Activated CD4-positive, alpha-beta T cell treated with anti-CD3 and anti-CD28 coated beads, Interleukin-2, Interleukin-6, amounts not matched to agents 100 ng/mL and 50 ng/mL, durations not matched to agents 16 hours and 8 hours (primary cell): ENCODE results near the gene RERG.

ENCODE experiments used
- DNase-seq: peaks from one replicate; pipeline ENCODE4 v3.0.0-alpha.2; 2020

The RERG gene

DNA sequence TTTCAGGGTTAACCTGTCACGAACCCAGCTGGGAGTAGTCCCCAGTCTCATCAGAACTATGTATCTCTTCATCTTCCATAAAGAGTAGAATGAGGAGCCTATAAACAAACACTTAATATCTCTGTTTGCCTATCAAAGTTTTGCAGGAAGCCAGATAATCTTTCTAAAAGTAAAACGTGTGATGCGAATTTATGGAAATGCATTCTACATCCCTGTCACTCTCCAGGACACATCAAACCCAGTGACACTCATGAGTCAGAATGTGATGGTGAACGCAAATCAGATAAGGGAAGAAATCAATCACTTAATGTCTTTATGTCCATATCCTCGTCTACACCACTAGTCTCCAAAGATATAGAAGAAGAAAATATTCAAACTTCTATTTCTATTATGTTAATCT lies 37.4 kb downstream of the RERG start:
- DNase-seq = no peak

DNA sequence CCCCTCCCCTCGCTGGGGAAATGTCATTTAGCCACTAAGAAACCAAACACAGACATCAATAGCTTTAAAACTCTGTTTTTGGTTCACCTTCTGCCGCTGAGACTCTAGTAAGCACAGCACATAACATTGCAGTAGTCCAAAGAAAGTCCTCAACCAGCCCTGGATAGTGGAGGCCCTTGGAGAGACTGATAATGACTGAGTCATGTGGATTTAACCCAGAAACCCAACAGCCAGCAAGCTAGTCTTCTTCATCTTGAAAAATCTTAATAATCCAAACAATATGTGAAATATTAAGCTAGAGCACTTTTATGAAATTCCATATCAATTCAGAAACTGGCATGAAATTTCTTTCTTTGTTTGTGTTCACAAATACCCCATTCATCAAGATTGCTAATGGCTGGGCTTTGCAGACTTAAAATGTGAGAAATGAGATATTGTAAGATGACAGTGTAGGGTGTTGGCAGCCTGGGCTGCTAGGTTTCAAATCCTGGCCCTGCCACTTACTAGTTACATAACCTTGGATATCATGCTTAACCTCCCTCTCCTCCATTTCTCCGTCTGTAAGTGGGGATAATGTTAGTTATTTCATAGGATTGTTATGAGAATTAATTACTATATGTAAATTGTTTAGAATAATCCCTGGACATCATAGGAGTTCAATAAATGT lies 40.1 kb downstream of the RERG start:
- no peak for DNase-seq

DNA sequence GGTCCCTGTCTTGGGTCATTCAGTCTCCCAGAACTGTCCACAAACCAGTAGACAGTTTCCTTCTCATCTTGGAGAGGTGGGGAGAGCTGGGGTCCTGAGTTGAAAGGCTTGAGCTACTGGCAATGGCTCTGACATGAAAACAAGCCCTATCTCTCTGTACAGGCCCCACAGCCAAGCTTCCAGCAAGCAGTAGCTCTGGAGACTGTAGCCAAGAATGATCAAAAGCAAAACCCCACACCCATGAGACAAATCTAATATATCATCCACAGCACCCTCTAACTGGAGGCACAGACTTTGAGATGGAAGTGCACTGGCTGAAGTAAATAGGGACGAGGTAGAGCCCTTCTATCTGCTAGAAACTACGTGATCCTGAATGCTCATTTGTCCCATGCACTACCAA lies 40.9 kb downstream of the RERG start:
- DNase-seq = no peak

DNA sequence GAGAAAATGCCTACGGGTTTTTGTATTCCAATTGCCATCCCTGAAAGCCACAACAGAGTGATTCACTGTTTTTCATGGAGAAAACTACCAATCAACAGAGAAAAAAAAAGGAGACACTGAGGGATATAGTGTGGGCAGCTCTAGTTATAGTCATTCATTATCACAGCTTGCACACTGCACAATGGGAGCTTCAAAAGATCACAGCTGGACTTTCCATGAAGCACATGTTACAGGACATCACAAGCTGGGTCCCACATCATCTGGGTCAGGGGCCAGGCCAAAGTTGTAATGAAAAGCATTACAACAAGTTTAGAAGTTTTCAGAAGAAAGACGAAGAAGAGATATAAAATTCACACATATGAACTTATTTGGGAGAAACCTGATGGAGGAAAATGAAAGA lies 41.5 kb downstream of the RERG start:
- DNase-seq = no peak

DNA sequence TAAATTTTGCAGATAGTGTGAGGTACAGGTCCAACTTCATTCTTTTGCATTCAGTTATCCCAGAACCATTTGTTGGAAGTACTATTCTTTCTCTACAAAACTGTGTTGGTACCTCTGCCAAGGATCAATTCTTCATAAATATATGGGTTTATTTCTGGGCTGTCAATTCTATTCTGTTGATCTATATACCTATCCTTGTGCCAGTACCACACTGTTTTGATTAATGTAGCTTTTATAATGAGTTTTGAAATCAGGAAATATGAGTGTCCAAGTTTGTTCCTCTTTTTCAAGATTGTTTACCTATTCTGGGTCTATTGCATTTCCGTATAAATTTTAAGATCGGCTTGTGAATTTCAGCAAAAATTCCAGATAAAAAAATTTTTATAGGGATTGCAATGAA lies 48.1 kb downstream of the RERG start:
- no peak for DNase-seq

DNA sequence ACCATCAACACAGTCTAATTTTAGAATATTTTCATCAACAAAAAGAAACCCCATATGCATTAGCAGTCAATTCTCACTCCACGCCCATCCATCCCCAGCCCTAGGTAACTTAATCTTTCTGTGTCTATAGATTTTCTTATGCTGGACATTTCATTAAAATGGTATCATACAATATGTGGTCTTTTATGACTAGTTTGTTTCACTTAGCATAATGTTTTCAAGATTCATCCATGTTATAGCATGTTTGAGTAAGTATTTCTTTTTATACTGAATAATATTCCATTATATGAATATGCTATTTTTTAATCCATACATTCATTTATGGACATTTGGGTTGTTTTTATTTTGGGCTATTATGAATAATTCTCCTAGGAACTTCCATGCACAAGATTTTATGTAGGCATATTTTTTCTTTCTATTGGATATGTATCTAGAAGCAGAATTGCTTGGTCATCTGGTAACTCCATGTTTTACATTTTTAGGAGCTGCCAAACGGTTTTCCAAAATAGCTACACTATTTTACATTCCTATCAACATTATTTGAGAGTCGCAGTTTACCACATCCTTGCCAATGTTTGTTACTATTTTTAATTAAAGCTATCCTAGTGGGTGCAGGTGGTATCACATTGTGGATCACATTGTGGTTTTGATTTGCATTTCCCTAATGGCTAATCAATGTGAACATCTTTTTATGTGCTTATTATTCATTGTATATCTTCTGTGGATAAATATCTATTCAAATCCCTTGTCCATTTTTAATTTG lies 49.0 kb downstream of the RERG start:
- no peak for DNase-seq

DNA sequence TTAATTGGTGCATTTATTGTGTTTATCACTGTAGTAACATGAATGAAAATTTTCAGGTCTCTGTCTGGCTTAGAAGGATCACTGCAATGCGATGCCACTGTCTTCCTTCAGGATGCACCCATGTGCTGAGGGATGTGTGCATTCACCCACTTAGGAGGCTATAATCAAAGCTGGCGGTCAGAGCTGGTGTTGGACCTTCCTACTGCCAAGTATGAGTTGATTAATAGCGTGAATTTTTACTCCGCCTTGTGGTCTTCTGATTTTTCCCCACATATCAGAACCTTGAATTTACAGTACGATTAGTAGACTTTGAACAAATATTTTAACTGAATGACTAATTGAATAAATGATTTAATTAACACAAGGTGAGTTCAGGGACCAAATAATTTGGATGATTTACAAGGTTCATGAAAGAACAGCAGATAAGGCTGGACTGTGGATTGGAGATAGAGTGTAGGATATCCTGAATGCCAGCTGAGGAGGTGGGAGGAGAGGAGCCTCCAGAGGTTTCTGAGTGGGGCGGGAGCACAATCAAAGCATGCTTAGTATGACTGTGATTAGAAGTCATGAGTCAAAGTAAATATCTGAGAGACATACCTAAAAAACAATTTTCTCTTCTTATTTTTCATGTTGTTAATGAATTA lies 50.1 kb downstream of the RERG start:
- no peak for DNase-seq

DNA sequence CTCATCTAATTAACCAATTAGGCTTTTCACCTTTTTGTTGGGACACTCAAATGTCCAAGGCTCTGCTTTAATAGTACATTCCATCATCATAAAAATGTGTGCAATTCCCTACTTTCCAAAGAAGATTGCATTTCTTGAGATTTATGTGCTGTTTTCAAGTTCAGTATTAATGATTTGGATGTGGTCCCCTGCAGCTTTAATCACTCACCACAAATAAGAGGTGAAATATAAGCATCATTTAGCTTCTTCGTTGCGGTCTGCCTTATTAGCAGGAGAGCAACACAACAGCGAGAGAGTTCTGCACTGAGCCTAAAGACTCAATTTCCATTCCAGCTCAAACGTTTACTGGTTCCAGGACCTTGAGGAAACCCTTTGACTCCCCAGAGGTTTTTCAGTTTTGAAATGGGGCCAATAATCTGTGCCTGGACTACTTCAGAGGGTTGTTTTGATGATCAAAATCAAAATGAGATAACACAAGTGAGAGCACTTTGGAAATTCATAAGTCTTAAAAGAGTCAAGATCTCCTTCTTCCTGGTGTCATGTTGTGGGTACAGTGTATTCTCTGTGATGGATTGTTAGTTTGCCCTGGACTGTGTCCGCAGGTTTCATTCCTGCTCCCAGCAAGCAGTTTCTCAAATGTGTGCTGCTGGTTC lies 53.1 kb downstream of the RERG start:
- no peak for DNase-seq

DNA sequence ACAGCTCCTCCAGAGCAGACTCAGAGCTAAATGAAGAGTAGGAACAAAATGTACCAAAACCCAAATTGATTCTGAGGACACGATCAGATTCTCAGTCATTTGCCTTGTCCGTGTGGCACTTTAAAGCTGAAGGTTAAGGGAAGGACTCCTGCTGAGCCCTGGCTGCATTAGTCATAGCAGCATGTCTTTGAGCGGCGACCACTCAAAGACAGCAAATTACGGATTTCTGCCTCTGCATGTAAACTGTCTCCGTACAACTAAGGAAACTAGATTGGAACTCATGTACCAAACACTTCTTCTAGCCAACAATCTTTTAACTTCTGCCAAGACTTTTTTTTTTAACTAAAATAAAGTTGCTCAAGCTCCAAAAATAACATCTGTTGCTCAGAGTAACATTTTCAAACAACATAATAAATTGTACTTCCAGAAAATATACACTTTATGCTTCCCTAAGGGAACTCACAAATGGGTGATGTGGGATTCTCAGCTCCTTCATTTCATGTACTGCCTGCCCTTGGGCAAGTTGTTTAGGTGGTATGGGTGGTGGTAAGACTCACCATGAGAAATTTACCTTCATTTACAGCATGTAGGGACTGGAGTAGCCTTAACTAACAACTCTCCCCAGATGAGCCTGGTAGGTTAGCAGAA lies 56.1 kb downstream of the RERG start:
- DNase-seq = no peak

DNA sequence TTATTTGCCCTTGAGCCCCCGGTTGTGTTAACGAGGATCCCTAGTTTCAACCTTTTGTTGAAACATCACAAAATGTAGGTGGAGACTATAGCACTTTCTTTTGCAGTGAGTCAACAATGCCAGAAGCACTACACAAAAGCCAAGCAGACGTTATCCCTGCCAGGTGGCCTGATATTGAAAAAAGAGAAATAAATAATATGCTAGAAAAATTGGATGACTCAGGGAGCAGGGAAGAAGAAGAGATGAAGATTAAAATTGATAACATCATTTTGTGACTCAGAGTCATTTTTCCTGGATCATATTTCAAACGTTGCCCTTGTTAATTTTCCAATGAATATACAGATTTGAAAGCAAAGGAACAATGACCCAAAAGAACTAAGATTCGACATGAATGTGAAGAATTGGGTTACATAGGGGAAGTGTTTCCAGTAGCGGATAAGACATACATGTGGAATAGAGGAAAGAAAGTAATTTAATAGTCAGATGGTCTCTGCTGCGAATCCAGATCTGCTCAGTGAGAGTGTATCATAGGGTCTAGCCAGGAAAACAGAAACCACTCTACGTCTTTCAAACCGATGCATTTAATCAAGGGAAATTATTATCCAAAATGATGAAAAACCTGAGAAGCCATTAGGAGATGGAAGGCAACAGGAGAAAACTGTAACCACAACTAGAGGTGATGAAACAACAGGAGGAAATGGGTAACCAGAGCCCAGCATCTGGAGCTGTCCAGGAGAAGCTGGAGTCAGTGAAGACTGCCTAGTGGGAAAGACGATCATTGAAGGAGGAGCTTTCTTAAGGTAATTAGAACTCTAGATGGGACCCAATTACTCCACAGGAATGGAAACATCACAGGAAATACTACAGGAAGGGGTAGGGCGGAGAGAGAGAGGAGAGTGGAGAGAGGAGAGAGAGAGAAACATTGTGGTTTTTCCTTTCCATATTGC lies 57.9 kb downstream of the RERG start:
- no peak for DNase-seq

DNA sequence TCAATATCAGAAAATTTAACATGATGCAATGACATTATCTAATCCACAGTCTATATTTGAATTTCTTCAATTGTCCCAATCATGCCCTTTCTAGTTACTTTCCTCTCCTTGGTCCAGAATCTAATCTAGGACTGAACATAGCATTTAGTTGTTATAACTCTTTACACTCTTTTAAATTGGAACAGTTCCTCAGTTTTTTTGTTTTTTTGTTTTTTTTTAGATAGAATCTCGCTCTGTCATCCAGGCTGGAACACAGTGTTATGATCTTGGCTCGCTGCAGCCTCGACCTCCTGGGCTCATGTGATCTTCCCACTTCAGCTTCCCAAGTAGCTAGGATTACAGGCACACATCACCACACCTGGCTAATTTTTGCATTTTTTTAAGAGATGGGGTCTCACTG lies 63.1 kb downstream of the RERG start:
- no peak for DNase-seq

DNA sequence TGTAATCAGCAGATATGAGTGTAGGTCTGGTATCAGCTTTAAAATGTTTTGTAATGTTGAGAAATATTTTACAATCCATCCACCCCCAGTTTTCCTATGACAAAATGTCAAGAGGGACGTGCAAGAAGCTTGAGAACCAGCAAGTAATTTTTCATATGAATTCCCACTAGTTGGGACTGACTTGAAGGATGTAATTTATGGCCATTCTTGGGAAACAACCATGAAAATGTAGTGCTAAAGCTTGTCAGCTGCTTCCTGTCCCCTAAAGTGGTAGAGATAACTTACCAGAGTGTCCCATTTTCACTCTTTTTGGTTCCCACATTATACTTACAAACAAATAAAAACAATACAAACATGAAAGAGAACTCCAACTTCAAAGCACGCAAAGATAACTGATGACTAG lies 63.9 kb downstream of the RERG start:
- no peak for DNase-seq

DNA sequence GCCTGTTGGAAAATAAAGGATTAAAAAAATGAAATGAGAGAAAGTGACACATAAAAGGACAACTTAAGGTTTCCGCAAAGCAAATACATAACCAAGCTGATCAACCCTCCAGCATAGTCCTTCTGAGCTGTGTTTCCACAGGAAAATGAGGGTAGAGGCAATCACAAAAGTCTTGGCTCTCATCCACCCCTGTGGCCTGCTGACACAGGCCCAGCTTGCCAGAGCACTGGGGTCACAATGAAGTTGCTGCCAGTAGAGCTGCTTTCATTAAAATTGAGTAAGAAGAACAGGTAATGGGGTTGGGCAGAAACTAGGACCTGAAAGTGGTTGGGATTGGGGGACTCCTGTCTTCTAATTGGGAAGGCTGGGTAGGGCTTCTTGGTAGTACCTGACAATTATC lies 65.9 kb downstream of the RERG start:
- DNase-seq = no peak

DNA sequence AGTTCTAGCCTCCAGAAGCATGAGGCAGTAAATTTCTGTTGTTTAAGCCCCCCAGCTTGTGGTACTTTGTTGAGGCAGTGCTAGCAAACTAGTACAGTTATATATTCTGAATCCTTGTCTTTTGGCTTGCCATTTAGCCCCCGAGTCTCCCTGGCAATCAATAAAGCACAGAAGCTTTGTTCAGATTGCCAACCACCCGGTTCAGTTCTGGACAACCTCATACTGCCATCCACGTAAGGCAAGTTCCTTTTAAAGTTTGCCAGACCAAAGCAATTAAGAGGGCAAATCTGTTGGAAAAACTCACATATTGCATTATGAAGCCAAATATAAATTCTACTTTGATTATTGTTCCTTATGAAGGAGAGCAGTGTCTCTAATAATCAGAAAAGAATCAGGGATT lies 67.1 kb downstream of the RERG start:
- DNase-seq = no peak

DNA sequence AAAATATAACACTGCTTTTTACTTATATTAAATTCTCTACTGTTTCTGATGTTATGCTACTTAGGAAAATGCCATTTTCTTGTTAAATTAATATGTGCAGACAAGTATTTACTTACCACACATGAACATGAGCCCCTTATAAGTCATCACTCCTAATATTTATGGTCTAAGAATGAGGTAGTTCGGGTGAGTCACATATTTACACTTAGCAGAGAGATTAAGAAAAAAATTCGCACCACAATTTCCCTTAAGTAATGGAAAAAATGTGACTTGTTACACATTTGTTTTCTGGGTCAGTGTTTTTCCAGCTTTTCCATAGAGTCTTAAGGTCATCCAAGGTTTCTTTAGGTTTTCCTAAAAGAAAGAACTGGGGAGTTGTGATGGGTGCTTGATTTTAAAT lies 68.3 kb downstream of the RERG start:
- DNase-seq = no peak

DNA sequence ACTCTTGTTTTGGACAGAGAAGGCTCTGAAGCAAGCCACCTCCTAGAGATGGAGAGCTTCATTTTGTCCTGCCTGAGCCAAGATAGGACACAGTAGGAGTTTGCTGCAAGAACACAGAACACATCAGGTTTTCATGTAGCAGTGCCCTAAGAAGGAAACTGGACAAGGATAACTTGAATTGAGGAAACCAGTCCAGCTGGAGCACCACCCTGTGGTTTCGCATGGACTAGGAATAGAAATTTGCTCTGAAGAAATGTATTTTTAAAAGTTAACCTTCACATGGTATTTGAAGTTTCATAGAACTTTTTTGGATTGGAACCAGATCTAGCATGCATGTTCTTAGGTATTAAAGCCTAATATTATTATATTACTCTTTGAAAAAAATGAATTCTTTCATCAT lies 68.8 kb downstream of the RERG start:
- DNase-seq = no peak

DNA sequence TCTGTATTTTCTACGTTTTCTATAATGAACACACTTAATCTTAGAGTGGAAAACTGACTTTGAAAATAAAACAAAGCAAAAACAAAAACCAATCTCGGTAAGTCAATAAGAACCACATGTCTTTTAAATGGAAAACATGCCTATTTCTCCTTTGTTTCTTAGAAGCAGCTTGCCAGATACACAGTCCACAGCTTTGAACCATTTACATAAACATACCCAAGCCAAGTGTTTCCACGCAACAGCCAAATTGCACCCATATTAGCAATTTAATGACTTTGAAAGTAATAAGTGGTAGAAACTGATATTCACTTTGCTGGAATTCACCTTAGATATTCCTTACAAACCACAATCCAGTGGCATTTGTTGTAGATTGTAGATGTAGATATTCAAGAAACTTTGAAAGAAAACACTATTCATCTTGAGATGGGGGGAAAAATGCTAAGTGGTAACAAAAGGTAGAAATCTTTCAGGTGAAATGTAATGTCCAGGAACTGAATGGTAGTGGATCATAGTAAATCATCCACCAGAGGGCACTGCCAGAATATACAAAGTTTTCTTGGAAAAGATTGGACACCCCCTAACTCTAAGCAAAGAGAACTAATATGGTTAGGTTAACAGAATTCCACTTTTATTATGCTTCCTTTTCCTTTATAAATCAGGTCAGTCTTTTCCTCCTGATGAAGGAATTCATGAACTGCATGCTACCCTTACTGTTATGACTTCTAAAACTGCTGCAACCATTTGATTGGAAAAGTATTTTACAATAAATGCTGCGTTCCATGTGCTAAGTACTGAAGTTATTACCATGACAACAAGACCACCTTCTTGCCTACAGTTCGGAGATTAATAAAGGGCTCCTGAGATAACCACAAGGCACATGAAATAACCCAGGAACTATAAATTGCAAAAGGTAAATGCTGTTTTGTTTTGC lies 69.8 kb downstream of the RERG start:
- no peak for DNase-seq

DNA sequence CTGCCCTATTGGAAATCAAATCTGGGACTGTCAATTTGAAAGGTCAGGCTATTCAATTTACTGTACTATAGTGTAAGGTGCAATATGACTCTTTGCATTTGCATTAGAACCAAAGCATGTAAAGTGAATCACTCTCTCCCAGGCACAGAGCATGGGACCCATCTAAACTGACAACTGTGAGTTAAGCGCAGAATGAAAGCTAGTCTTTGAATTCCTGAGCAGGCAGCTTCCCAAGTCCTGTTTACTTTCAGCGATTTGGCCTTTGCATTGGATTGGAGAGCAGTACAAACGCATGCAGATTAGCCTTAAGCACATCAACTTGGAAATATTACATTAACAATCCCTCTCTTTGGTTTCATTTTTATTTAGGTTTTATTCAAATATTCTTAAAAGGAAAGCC lies 74.6 kb downstream of the RERG start:
- DNase-seq = no peak

DNA sequence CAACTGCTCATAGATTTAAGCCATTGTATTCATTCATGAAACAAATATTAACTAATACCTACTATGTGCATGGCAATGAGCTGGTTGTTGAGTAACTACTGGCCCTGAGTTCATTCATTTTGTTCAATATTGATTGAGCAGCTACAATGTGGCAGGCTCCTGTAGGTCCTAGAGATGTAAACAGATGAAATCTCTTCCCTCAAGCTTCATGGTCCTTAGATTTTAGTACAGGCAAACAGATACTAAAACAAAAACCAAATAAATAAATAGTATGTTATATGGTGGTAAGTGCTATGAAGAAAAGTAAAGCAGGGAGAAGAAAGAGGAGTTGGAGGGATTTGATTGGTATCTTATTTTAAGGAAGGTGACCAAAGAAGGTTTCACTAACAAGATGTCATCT lies 77.8 kb downstream of the RERG start:
- no peak for DNase-seq

DNA sequence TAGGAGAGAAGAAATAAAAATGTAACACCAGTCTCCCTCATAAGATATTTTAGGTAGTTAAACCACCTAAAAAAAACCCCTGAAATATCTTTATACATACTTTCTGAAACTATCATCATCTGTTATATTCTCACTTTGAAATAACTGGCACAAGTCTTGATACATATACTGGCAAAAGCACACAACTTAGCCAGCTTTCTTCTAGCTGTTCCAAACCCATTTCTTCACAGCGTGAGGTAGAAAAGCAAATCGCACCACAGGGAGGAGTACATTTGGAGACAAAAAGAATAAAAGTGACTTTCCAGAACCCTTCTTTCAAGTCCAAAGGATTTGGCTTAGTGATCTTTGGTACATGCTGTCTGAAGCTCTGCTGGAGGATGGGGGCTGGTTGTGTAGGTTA lies 78.5 kb downstream of the RERG start:
- no peak for DNase-seq

DNA sequence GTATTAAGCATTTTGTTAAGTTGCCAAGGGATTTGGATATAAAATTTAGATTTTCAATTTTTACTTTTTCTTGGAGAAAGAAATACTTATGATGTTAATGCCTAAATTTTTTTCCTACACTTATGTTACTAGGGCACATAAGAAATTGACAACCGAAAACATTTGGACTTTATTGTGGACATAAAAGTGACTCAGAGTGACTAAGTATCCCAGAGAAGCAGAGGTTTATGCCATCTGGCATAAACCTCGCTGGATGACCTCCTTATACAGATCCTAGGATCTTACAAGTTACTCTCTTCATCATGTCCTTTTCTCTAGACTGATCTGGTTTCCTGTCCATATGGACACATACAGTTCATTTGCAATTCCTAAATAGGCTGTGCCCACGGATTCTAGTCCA lies 89.8 kb downstream of the RERG start:
- DNase-seq = no peak
